Testis (tissue), 2 donors: ENCODE results near the gene S100A9.

ENCODE experiments used
- CTCF ChIP-seq, 3 experiments: fragments of 450-650 bp in 2 of 3; fragments of 200-600 bp in 1 of 3; sonication (generic) in 1 of 3; IDR thresholded peaks; one replicate each; pipeline ENCODE4 v1.5.1; 2016 to 2019; ENCODE audit warnings: antibody characterized with exemption in 3 of 3, mild to moderate bottlenecking in 2 of 3, moderate library complexity in 1 of 3
- POLR2A ChIP-seq: fragments of 450-650 bp; IDR thresholded peaks from one replicate; pipeline ENCODE4 v1.6.1; 2017; ENCODE audit warnings: antibody characterized with exemption, mild to moderate bottlenecking, moderate library complexity

- TF ChIP-seq CTCF (IDR thresholded peaks at IDR 0.05), result no peak
- no peak for TF ChIP-seq POLR2A
Measured at GRCh38 chr1:153365696-153366095, 8.0 kb downstream of the S100A9 start.
